ENCODE results near the gene TMEM131. TPM values are rescaled to one million over a fixed set of nuclear protein-coding genes. Genes with fewer than 3 reads are reported as not detected.

TMEM131 gene
- total RNA-seq, 2 donors from 2014 or later = 49.5 to 52.0 TPM

- ATAC-seq (ENCODE audit: insufficient number of reproducible peaks, low FRiP score, low read depth) (no peak), DNase-seq (ENCODE audit: low spot score) (no peak)
- Histone ChIP-seq H3K27ac (no peak overlapping the region), H3K27me3 (replicated peaks; ENCODE audit: insufficient read depth) (no peaks in the 10 kb centered on the region), H3K9me3 (no peaks in the 10 kb centered on the region), H3K4me1 (ENCODE audit: control insufficient read depth in 1 of 2, low read depth in 2 of 2) (no peaks in the 10 kb centered on the region), H3K36me3 (no peaks in the 10 kb centered on the region), H3K4me3 (no peak overlapping the region)
- no peak for TF ChIP-seq CTCF (IDR thresholded peaks at IDR 0.05)
Measured at GRCh38 chr2:97747716-97748115, 248.0 kb downstream of the TMEM131 start.

DNA sequence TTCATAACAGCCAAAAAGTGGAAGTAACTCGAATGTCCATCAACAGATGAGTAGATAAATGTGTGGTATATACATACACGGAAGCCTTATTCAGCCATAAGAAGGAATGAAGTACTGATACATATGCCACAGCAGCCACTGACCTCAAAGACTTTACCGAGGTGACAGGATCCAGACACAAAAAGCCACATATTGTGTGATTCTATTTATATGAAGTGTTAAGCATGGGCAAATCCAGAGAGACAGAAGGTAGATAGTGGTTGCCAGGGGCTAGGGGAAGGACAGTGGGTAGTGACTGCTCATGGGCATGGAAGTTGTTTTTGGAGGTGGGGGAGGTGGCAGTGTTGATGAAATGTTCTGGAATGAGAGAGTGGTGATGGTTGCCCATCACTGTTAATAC, 248.5 kb downstream of the TMEM131 start:
- H3K9me3 ChIP-seq = no peaks in the 10 kb centered on the region
- TF ChIP-seq CTCF (IDR thresholded peaks at IDR 0.05) = no peak
- no peak for DNase-seq (ENCODE audit: low spot score)
- no peaks in the 10 kb centered on the region for H3K27me3 ChIP-seq (replicated peaks; ENCODE audit: insufficient read depth)
- no peak for ATAC-seq (ENCODE audit: insufficient number of reproducible peaks, low FRiP score, low read depth)
- no peaks in the 10 kb centered on the region for H3K36me3 ChIP-seq
- H3K4me1 ChIP-seq (ENCODE audit: control insufficient read depth in 1 of 2, low read depth in 2 of 2) = no peaks in the 10 kb centered on the region
- H3K27ac ChIP-seq = no peak overlapping the region
- H3K4me3 ChIP-seq = no peak overlapping the region

DNA sequence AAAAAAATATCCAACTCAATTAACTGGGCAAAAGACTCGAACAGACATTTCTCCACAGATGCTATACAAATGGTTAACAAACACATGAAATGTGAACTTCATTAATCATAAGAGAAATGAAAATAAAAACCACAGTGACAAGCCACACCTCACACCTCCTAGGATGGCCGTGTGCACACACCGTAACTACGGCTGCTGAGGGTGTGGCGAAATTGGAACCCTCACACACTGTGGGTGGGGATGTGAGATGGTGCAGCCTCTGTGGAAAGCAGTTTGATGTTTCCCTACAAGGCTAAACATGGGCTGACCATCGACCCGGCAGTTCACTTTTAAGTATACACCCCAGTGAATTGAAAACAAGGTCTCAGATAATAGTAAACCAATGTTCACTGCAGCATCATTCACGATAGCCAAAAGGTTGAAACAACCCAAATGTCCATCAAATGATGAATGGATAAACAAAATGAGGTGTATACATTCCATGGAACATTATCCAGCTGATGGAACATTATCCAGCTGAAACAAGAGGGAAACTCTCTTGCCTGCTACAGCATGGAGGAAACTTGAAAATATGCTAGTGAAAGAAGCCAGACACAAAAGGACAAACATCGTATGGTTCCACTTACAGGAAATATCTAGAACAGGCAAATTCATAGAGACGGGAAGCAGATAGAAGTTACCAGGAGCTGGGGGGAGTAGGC, 250.1 kb downstream of the TMEM131 start:
- TF ChIP-seq CTCF (IDR thresholded peaks at IDR 0.05) = no peak
- DNase-seq (ENCODE audit: low spot score) = no peak
- Histone ChIP-seq H3K27me3 (replicated peaks; ENCODE audit: insufficient read depth) (no peaks in the 10 kb centered on the region), H3K9me3 (no peaks in the 10 kb centered on the region), H3K4me3 (no peak overlapping the region), H3K36me3 (no peaks in the 10 kb centered on the region), H3K27ac (no peak overlapping the region), H3K4me1 (ENCODE audit: control insufficient read depth in 1 of 2, low read depth in 2 of 2) (no peaks in the 10 kb centered on the region)
- no peak for ATAC-seq (ENCODE audit: insufficient number of reproducible peaks, low FRiP score, low read depth)

GRCh38 chr2:97743913-97744312, 251.8 kb downstream of the TMEM131 start:
- ATAC-seq (ENCODE audit: insufficient number of reproducible peaks, low FRiP score, low read depth) = no peak
- Histone ChIP-seq H3K27me3 (replicated peaks; ENCODE audit: insufficient read depth) (no peaks in the 10 kb centered on the region), H3K4me1 (ENCODE audit: control insufficient read depth in 1 of 2, low read depth in 2 of 2) (no peaks in the 10 kb centered on the region), H3K9me3 (no peaks in the 10 kb centered on the region), H3K27ac (no peak overlapping the region), H3K4me3 (no peak overlapping the region), H3K36me3 (no peaks in the 10 kb centered on the region)
- no peak for DNase-seq (ENCODE audit: low spot score)
- no peak for TF ChIP-seq CTCF (IDR thresholded peaks at IDR 0.05)

- no peak for TF ChIP-seq CTCF (IDR thresholded peaks at IDR 0.05)
- DNase-seq (ENCODE audit: low spot score) (no peak), ATAC-seq (ENCODE audit: insufficient number of reproducible peaks, low FRiP score, low read depth) (no peak)
- Histone ChIP-seq H3K27ac (no peak overlapping the region), H3K36me3 (no peaks in the 10 kb centered on the region), H3K4me3 (no peak overlapping the region), H3K4me1 (ENCODE audit: control insufficient read depth in 1 of 2, low read depth in 2 of 2) (no peaks in the 10 kb centered on the region), H3K9me3 (no peaks in the 10 kb centered on the region), H3K27me3 (replicated peaks; ENCODE audit: insufficient read depth) (no peaks in the 10 kb centered on the region)
Measured at GRCh38 chr2:97742381-97742847, 253.3 kb downstream of the TMEM131 start.

Data from thoracic aorta (tissue), 2 donors.